SH-SY5Y (cell line): ENCODE measurements around the gene KLF4.

Source experiments
- GATA2 ChIP-seq: IDR thresholded peaks from 2 replicates; pipeline ENCODE4 v1.6.1; 2011; ENCODE audit warnings: mild to moderate bottlenecking, low read depth, low read length
- GATA3 ChIP-seq: IDR thresholded peaks from 2 replicates; pipeline ENCODE4 v1.6.1; 2011; ENCODE audit warnings: low read depth, mild to moderate bottlenecking, low read length, moderate library complexity

DNA sequence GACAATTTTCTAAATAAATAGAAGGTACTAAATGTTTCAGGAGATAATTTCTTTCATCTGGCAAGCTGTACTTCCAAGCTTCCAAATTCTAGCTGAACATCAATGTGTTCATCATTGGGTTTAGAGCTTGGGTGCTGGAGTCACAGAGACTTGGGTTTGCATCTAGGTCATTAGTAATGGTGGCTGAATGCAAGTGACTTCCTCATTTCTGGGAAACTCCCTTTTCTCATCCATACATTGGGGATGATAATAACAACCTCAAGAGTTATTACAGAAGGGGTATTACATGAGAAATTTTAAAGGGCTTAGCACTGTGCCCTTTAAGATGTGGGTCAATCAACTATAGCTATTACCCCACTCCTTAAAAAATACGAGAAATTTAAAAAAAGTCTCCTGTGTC, 41.1 kb upstream of the KLF4 start:
- TF ChIP-seq GATA3 (no peak), GATA2 (no peak)
